ENCODE results near the gene GJA5. TPM values are rescaled to one million over a fixed set of nuclear protein-coding genes. Genes with fewer than 3 reads are reported as not detected.

The GJA5 gene
- total RNA-seq (not detected), polyA plus RNA-seq (not detected)

DNA sequence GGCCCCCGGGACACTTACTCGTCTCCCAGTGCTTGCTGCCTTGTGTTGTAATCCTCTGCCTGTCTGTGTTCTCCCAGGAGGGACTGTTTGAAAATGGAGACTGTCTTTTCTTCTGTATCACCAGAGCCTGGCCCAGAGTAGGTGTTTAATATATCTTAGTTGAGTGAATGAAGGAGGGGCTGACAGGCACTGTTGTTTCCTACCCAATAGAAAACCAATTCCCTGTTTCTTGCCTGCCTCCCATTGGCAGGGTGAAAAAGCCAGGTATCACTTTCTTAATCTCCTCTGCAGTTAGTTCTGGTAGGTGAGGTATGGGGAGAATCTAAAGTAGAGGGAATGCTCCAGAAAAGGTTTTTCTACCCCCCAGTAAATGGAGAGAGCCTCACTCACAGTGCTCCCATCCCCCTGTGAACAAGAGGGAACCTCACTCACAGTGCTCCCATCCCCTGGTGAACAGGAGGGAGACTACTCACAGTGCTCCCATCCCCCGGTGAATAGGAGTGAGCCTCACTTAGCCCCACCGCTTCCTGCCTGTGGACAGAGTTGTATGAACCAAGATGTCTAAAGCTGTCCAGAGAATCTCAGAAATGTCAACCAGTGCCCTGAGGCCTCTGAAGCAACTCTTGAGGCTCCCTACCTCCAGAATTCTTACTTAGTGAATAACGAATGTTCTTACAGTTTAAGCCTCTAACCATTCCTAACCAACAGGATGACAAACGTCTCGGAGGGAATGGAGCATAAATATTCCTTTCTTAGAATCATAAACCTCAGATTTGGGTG, at the start of gene GJA5:
Gene GJA5 (minus strand): TSS at position 122 of the 780 bp plus-strand sequence. CDS start 1,364 bp downstream, outside the sequence.
- Histone ChIP-seq H3K4me3 (ENCODE audit: low read depth, low read length) (no peak within 1 kb of the TSS), H3K27me3 (ENCODE audit: control insufficient read depth, insufficient read depth, low read length) (peaks cover 3% of the 10 kb centered on the region), H3K27ac (ENCODE audit: insufficient read depth, low read length, poor library complexity, severe bottlenecking) (no peak within 1 kb of the TSS), H3K36me3 (ENCODE audit: control insufficient read depth, insufficient read depth, low read length) (no peaks in the 10 kb centered on the region), H3K4me1 (ENCODE audit: control insufficient read depth, insufficient read depth, low read length, poor library complexity, severe bottlenecking) (peaks cover 17% of the 10 kb centered on the region), H3K9me3 (ENCODE audit: control insufficient read depth in 2 of 2, low read length in 2 of 2) (no peaks in the 10 kb centered on the region)
- peaks cover 5 to 41% (median 28%) of the 10 kb centered on the region in 4 donors for H3K4me1 Mint-ChIP-seq
- H3K9me3 Mint-ChIP-seq = no peaks in the 10 kb centered on the region
- peak within 1 kb of the TSS in 1 of 4 donors; percentile 49 for H3K4me3 Mint-ChIP-seq
- DNase-seq = no peak
- peak within 1 kb of the TSS in 2 of 3 donors; percentile 72 to 85 for H3K27ac Mint-ChIP-seq
- ATAC-seq (ENCODE audit: low read depth in 2 of 2) = no peak
- peaks cover 7% of the 10 kb centered on the region for H3K36me3 Mint-ChIP-seq
- peaks cover 4% of the 10 kb centered on the region for H3K27me3 Mint-ChIP-seq

DNA sequence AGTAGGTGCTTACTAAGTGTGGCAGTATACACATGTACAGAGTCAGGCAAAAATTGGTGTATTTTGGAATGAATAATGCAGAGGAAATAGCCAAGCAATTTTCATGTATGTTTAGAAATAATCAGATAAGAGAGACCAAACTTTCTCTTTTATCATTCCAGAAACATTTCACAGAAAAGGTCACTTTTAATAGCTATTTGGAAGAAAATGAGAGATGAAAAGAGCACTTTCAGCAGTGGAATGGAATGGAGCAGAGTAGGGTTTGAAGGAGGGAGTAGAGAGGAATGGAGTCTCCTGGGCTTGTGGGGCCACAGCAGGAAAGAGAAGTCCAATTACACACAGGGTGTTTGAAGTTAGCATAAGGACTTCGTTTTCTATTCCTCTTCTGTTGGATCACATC, 48.8 kb upstream of the GJA5 start:
- no peak for ATAC-seq (ENCODE audit: low read depth in 2 of 2)
- no peaks in the 10 kb centered on the region for H3K36me3 ChIP-seq (ENCODE audit: control insufficient read depth, insufficient read depth, low read length)
- no peak overlapping the region for H3K27ac Mint-ChIP-seq
- H3K27ac ChIP-seq (ENCODE audit: insufficient read depth, low read length, poor library complexity, severe bottlenecking) = no peak overlapping the region
- no peaks in the 10 kb centered on the region for H3K36me3 Mint-ChIP-seq
- no peak overlapping the region for H3K4me3 Mint-ChIP-seq
- peaks cover 0 to 3% (median under 1%) of the 10 kb centered on the region in 4 donors for H3K4me1 Mint-ChIP-seq
- H3K27me3 Mint-ChIP-seq = peaks cover 13% of the 10 kb centered on the region
- H3K9me3 Mint-ChIP-seq = peaks cover 0 to 1% (median 0%) of the 10 kb centered on the region in 7 donors
- no peak overlapping the region for H3K4me3 ChIP-seq (ENCODE audit: low read depth, low read length)
- no peaks in the 10 kb centered on the region for H3K4me1 ChIP-seq (ENCODE audit: control insufficient read depth, insufficient read depth, low read length, poor library complexity, severe bottlenecking)
- peaks cover 2% of the 10 kb centered on the region for H3K27me3 ChIP-seq (ENCODE audit: control insufficient read depth, insufficient read depth, low read length)
- DNase-seq = no peak
- no peaks in the 10 kb centered on the region for H3K9me3 ChIP-seq (ENCODE audit: control insufficient read depth in 2 of 2, low read length in 2 of 2)

DNA sequence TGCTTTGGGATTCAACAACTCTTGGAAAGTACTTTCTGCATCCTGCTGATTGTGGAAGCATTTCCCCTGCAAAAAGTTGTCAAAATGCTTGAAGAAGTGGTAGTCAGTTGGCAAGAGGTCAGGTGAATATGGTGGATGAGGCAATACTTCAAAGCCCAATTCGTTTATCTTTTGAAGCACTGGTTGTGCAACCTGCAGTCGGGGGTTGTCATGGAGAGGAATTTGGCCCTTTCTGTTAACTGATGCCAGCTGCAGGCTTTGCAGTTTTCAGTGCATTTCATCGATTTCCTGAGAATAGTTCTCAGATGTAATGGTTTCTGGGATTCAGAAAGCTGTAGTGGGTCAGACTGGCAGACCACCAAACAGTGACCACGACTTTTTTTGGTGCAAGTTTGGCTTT, 47.6 kb upstream of the GJA5 start:
- Mint-ChIP-seq H3K27ac (no peak overlapping the region), H3K36me3 (no peaks in the 10 kb centered on the region), H3K9me3 (peaks cover 0 to 1% (median 0%) of the 10 kb centered on the region in 7 donors), H3K4me1 (peaks cover 0 to 3% (median 0%) of the 10 kb centered on the region in 4 donors), H3K27me3 (peaks cover 6% of the 10 kb centered on the region), H3K4me3 (no peak overlapping the region)
- no peaks in the 10 kb centered on the region for H3K9me3 ChIP-seq (ENCODE audit: control insufficient read depth in 2 of 2, low read length in 2 of 2)
- no peaks in the 10 kb centered on the region for H3K36me3 ChIP-seq (ENCODE audit: control insufficient read depth, insufficient read depth, low read length)
- H3K4me1 ChIP-seq (ENCODE audit: control insufficient read depth, insufficient read depth, low read length, poor library complexity, severe bottlenecking) = no peaks in the 10 kb centered on the region
- ATAC-seq (ENCODE audit: low read depth in 2 of 2) (no peak), DNase-seq (no peak)
- H3K27ac ChIP-seq (ENCODE audit: insufficient read depth, low read length, poor library complexity, severe bottlenecking) = no peak overlapping the region
- peaks cover 4% of the 10 kb centered on the region for H3K27me3 ChIP-seq (ENCODE audit: control insufficient read depth, insufficient read depth, low read length)
- H3K4me3 ChIP-seq (ENCODE audit: low read depth, low read length) = no peak overlapping the region

DNA sequence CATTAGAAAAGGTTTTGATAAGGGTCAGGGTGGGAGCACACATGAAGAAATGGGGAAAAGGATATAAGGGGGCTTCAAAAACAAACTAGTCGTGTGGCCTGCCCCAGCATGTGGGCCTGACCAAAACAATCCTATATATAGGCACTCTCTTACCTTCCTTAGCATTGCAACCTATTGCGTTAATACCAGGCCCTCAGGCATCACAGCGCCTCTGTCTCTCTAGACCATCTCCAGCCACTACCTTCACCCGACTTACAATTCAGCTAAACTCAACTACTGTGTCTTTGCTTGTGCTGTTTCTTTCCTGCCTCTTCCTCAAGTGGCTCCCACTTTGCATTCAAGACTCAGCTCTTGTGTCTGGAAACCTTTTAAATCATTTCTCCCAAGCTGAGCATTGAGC, 47.0 kb upstream of the GJA5 start:
- Mint-ChIP-seq H3K4me1 (no peaks in the 10 kb centered on the region), H3K27ac (no peak overlapping the region), H3K9me3 (peaks cover 0 to 1% (median 0%) of the 10 kb centered on the region in 7 donors), H3K36me3 (no peaks in the 10 kb centered on the region), H3K4me3 (no peak overlapping the region), H3K27me3 (peaks cover 2% of the 10 kb centered on the region)
- DNase-seq (no peak), ATAC-seq (ENCODE audit: low read depth in 2 of 2) (no peak)
- H3K9me3 ChIP-seq (ENCODE audit: control insufficient read depth in 2 of 2, low read length in 2 of 2) = no peaks in the 10 kb centered on the region
- no peaks in the 10 kb centered on the region for H3K4me1 ChIP-seq (ENCODE audit: control insufficient read depth, insufficient read depth, low read length, poor library complexity, severe bottlenecking)
- H3K36me3 ChIP-seq (ENCODE audit: control insufficient read depth, insufficient read depth, low read length) = no peaks in the 10 kb centered on the region
- H3K27me3 ChIP-seq (ENCODE audit: control insufficient read depth, insufficient read depth, low read length) = peaks cover 4% of the 10 kb centered on the region
- H3K27ac ChIP-seq (ENCODE audit: insufficient read depth, low read length, poor library complexity, severe bottlenecking) = no peak overlapping the region
- no peak overlapping the region for H3K4me3 ChIP-seq (ENCODE audit: low read depth, low read length)

DNA sequence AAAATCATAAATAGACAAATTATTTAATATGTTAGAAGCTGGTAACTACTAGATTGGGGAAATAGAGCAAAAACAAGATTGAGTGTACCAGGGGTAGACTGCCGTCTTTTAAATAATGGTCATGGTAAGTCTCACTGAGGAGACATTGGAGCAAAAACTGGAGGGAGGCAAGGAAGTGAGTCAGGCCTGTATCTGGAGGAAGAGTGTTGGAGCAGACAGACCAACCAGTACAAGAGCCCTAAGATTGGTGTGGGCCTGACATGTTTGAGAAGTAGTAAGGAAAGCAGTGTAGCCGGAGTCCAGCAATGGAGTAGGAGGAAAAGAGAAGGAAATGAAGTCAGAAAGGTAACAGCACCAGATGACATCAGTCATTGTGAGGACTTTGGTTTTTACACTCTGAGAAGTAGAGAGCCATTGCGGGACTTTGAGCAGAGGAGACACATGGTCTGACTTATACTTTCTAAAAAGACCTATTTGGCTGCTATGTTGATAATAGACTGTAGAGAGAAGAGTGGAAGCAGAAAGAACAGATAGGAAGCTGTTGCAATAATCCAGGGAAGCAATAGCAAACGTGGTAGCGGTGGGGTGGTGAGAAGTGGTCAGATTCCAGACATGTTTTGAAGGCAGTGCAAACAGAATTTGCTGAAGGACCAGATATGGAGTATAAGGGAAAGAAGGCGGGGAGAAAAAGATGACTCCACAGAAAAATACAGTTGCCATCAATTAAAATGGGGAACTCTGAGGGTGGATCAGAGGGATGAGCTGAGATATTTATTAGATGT, 44.7 kb upstream of the GJA5 start:
- Histone ChIP-seq H3K4me3 (ENCODE audit: low read depth, low read length) (no peak overlapping the region), H3K36me3 (ENCODE audit: control insufficient read depth, insufficient read depth, low read length) (no peaks in the 10 kb centered on the region), H3K27me3 (ENCODE audit: control insufficient read depth, insufficient read depth, low read length) (peaks cover 4% of the 10 kb centered on the region), H3K27ac (ENCODE audit: insufficient read depth, low read length, poor library complexity, severe bottlenecking) (no peak overlapping the region), H3K4me1 (ENCODE audit: control insufficient read depth, insufficient read depth, low read length, poor library complexity, severe bottlenecking) (no peaks in the 10 kb centered on the region), H3K9me3 (ENCODE audit: control insufficient read depth in 2 of 2, low read length in 2 of 2) (no peaks in the 10 kb centered on the region)
- H3K4me1 Mint-ChIP-seq = no peaks in the 10 kb centered on the region
- H3K4me3 Mint-ChIP-seq = no peak overlapping the region
- peaks cover 0 to 1% (median 0%) of the 10 kb centered on the region in 7 donors for H3K9me3 Mint-ChIP-seq
- peak overlapping the region in 1 of 3 donors; percentile 5 for H3K27ac Mint-ChIP-seq
- no peaks in the 10 kb centered on the region for H3K36me3 Mint-ChIP-seq
- ATAC-seq (ENCODE audit: low read depth in 2 of 2) (no peak), DNase-seq (no peak)
- peaks cover 10% of the 10 kb centered on the region for H3K27me3 Mint-ChIP-seq

DNA sequence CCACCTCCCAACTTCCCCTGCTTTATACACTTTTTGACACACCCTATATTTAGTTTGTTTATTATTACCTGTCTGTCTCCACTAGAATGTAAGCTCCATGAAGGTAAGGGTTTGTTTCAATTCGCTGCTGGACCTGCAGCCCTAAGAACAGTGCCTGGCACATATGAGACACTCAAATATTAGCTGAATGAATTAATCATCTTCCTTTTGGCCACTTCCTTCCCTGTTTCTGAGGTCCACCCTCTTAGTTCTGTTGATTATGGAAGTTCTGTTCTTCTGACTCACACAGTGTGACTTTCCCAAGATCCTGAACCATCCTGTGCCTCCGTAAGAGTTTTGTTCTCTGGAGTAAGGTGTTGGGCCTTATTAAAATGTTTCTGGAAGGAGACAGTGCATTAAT, 40.4 kb upstream of the GJA5 start:
- no peak for DNase-seq
- H3K36me3 ChIP-seq (ENCODE audit: control insufficient read depth, insufficient read depth, low read length) = no peaks in the 10 kb centered on the region
- no peak overlapping the region for H3K4me3 ChIP-seq (ENCODE audit: low read depth, low read length)
- no peak overlapping the region for H3K27ac ChIP-seq (ENCODE audit: insufficient read depth, low read length, poor library complexity, severe bottlenecking)
- no peaks in the 10 kb centered on the region for H3K9me3 ChIP-seq (ENCODE audit: control insufficient read depth in 2 of 2, low read length in 2 of 2)
- H3K27me3 ChIP-seq (ENCODE audit: control insufficient read depth, insufficient read depth, low read length) = peaks cover 2% of the 10 kb centered on the region
- ATAC-seq (ENCODE audit: low read depth in 2 of 2) = no peak
- peaks cover 18% of the 10 kb centered on the region for H3K27me3 Mint-ChIP-seq
- no peak overlapping the region for H3K4me3 Mint-ChIP-seq
- H3K4me1 Mint-ChIP-seq = no peaks in the 10 kb centered on the region
- H3K9me3 Mint-ChIP-seq = peaks cover 0 to 1% (median 0%) of the 10 kb centered on the region in 7 donors
- H3K27ac Mint-ChIP-seq = no peak overlapping the region
- no peaks in the 10 kb centered on the region for H3K36me3 Mint-ChIP-seq
- no peaks in the 10 kb centered on the region for H3K4me1 ChIP-seq (ENCODE audit: control insufficient read depth, insufficient read depth, low read length, poor library complexity, severe bottlenecking)

DNA sequence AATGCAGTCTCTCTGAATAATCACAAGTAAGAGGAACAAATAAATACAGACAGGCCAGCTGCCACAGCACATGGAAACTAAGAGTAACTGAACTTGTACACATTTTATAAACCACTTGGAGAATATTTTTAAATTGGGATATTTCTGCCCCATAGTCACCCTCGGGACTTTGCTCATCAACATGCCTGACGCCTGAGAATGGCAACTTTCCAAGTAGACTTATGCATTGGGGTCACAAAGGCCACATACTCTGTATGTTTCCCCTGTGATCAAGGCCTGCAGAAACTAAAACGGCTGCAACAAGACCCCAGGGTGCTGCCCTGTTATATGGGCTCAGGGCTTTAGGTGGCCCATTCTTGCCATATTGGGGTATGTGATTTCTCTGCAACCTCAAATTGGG, 38.3 kb upstream of the GJA5 start:
- no peak overlapping the region for H3K27ac ChIP-seq (ENCODE audit: insufficient read depth, low read length, poor library complexity, severe bottlenecking)
- Mint-ChIP-seq H3K27me3 (peaks cover 23% of the 10 kb centered on the region), H3K9me3 (no peaks in the 10 kb centered on the region), H3K36me3 (no peaks in the 10 kb centered on the region), H3K27ac (no peak overlapping the region), H3K4me3 (no peak overlapping the region), H3K4me1 (no peaks in the 10 kb centered on the region)
- H3K4me1 ChIP-seq (ENCODE audit: control insufficient read depth, insufficient read depth, low read length, poor library complexity, severe bottlenecking) = no peaks in the 10 kb centered on the region
- no peaks in the 10 kb centered on the region for H3K36me3 ChIP-seq (ENCODE audit: control insufficient read depth, insufficient read depth, low read length)
- no peak overlapping the region for H3K4me3 ChIP-seq (ENCODE audit: low read depth, low read length)
- no peak for ATAC-seq (ENCODE audit: low read depth in 2 of 2)
- peaks cover 4% of the 10 kb centered on the region for H3K27me3 ChIP-seq (ENCODE audit: control insufficient read depth, insufficient read depth, low read length)
- no peaks in the 10 kb centered on the region for H3K9me3 ChIP-seq (ENCODE audit: control insufficient read depth in 2 of 2, low read length in 2 of 2)
- DNase-seq = no peak

All from CD4-positive, CD25-positive, alpha-beta regulatory T cell (primary cell).